Subcutaneous adipose tissue (tissue), 4 donors: ENCODE measurements around the gene RRP36. TPM values are rescaled to one million over a fixed set of nuclear protein-coding genes. Genes with fewer than 3 reads are reported as not detected.

Experiments
- CTCF ChIP-seq: fragments of 450-650 bp; IDR thresholded peaks from one replicate; pipeline ENCODE4 v1.5.1; 2016; ENCODE audit warnings: low read depth, mild to moderate bottlenecking, control low read depth, antibody characterized with exemption, moderate library complexity
- total RNA-seq, 4 donors: library from RNA; depleted of rRNA; stranded (reverse); fragments of >200 nt; gene quantifications; one replicate each; pipeline ENCODE4 v1.1.0, GENCODE V29; 2016

The RRP36 gene
- total RNA-seq, 4 donors from 2014 or later, result 42.7 to 63.9 (median 55.4) TPM

GRCh38 chr6:42989923-42990322 lies 31.5 kb upstream of the RRP36 start:
- no peak for TF ChIP-seq CTCF

- no peak for TF ChIP-seq CTCF
Observed at GRCh38 chr6:42993445-42993844, 28.0 kb upstream of the RRP36 start.

- TF ChIP-seq CTCF, result no peak
Observed at GRCh38 chr6:42996513-42996912, 24.9 kb upstream of the RRP36 start.

- TF ChIP-seq CTCF, result no peak
Observed at GRCh38 chr6:43001843-43002242, 19.6 kb upstream of the RRP36 start.

- TF ChIP-seq CTCF, result no peak
Observed at GRCh38 chr6:43005844-43006243, 15.6 kb upstream of the RRP36 start.

GRCh38 chr6:43006251-43006650 lies 15.2 kb upstream of the RRP36 start:
- no peak for TF ChIP-seq CTCF

GRCh38 chr6:43007126-43007525 lies 14.3 kb upstream of the RRP36 start:
- TF ChIP-seq CTCF, result no peak
